HepG2 (cell line): Measurements from ENCODE around the gene FKBP1A. TPM values are rescaled to one million over a fixed set of nuclear protein-coding genes. Genes with fewer than 3 reads are reported as not detected.

Source experiments
- AHR ChIP-seq: IDR thresholded peaks from 2 replicates; pipeline ENCODE4 v1.6.1; 2018; ENCODE audit warnings: missing genetic modification reagents, missing compliant biosample characterization
- ARNT2 ChIP-seq: sonication (generic); formaldehyde crosslinking; IDR thresholded peaks from 2 replicates; pipeline ENCODE4 v1.8.0; 2022; ENCODE audit warnings: mild to moderate bottlenecking, low read depth, missing genetic modification reagents, moderate library complexity
- ATF2 ChIP-seq: sonication (generic); formaldehyde crosslinking; IDR thresholded peaks from 2 replicates; pipeline ENCODE4 v1.4.0; 2020; ENCODE audit warnings: missing genetic modification reagents
- ATF4 ChIP-seq, 2 experiments: fragments of 450-650 bp in 1 of 2; sonication (generic) in 1 of 2; formaldehyde crosslinking; IDR thresholded peaks; 2 replicates each; pipeline versions ENCODE4 v1.5.0 to v1.8.0; 2020 to 2022; ENCODE audit warnings: mild to moderate bottlenecking in 1 of 2, missing genetic modification reagents in 1 of 2
- DZIP1 ChIP-seq: sonication (generic); formaldehyde crosslinking; IDR thresholded peaks from 2 replicates; pipeline ENCODE4 v1.5.0; 2020; ENCODE audit warnings: mild to moderate bottlenecking, missing genetic modification reagents
- PAX8 ChIP-seq: sonication (generic); formaldehyde crosslinking; IDR thresholded peaks from 2 replicates; pipeline ENCODE4 v1.8.0; 2022; ENCODE audit warnings: mild to moderate bottlenecking, missing genetic modification reagents, borderline replicate concordance
- TCF7 ChIP-seq: sonication (generic); IDR thresholded peaks from 2 replicates; pipeline ENCODE4 v1.6.1; 2016; ENCODE audit warnings: antibody characterized with exemption, low read depth
- TGIF2 ChIP-seq: IDR thresholded peaks from 2 replicates; pipeline ENCODE4 v1.6.1; 2016; ENCODE audit warnings: control low read depth, missing compliant biosample characterization
- TOPORS ChIP-seq: sonication (generic); formaldehyde crosslinking; IDR thresholded peaks from 2 replicates; pipeline ENCODE4 v1.8.0; 2023; ENCODE audit warnings: mild to moderate bottlenecking, missing genetic modification reagents
- TP53 ChIP-seq: sonication (generic); formaldehyde crosslinking; conservative IDR thresholded peaks from 2 replicates; pipeline ENCODE4 v1.4.0; 2020; ENCODE audit warnings: missing genetic modification reagents
- ZFP36L1 ChIP-seq: sonication (generic); formaldehyde crosslinking; IDR thresholded peaks from 2 replicates; pipeline ENCODE4 v1.8.0; 2022; ENCODE audit warnings: mild to moderate bottlenecking, missing genetic modification reagents, moderate library complexity
- ZNF3 ChIP-seq: IDR thresholded peaks from 2 replicates; pipeline ENCODE4 v1.7.0; 2017; ENCODE audit warnings: inconsistent platforms
- ZNF33A ChIP-seq: sonication (generic); formaldehyde crosslinking; IDR thresholded peaks from 2 replicates; pipeline ENCODE4 v1.5.1; 2020; ENCODE audit warnings: missing genetic modification reagents, mild to moderate bottlenecking, moderate library complexity, borderline replicate concordance
- ZNF563 ChIP-seq: sonication (generic); formaldehyde crosslinking; IDR thresholded peaks from 2 replicates; pipeline ENCODE4 v1.8.0; 2022; ENCODE audit warnings: mild to moderate bottlenecking, moderate library complexity, missing genetic modification reagents
- ZNF644 ChIP-seq: IDR thresholded peaks from 2 replicates; pipeline ENCODE4 v1.6.1; 2016; ENCODE audit warnings: low read depth
- ZNF746 ChIP-seq: sonication (generic); formaldehyde crosslinking; IDR thresholded peaks from 2 replicates; pipeline ENCODE4 v1.8.0; 2022; ENCODE audit warnings: mild to moderate bottlenecking, missing genetic modification reagents
- ZNF784 ChIP-seq: sonication (generic); formaldehyde crosslinking; IDR thresholded peaks from 2 replicates; pipeline ENCODE4 v1.5.1; 2020; ENCODE audit warnings: missing genetic modification reagents, mild to moderate bottlenecking, borderline replicate concordance
- polyA plus RNA-seq, 8 experiments: library from polyadenylated mRNA; depleted of rRNA in 3 of 8; stranded (reverse) in 7 of 8; unstranded in 1 of 8; fragments of >200 nt; fragmentation: Illumina TruSeq in 4 of 8; extraction: Trizol in 4 of 8; gene quantifications; 2 replicates each; pipeline versions ENCODE4 v1.2.1 to v1.2.3, GENCODE V29; 2011 to 2016; ENCODE audit warnings: low read depth in 4 of 8, missing spikeins in 1 of 8, mixed read lengths in 1 of 8; ENCODE audit not compliant: insufficient read depth in 1 of 8
- total RNA-seq, 5 experiments: library from RNA; depleted of rRNA; stranded (reverse); fragments of >200 nt; fragmentation: Illumina TruSeq; extraction: Trizol; gene quantifications; 2 replicates each; pipeline ENCODE4 v1.2.3, GENCODE V29; 2016; ENCODE audit warnings: low read depth in 1 of 5

Gene FKBP1A
- total and polyA plus RNA-seq, 2 of the 13 experiments (the other 11 are each of a cell fraction or from before 2014, with no cell fraction given): 119 to 468 TPM

- TF ChIP-seq ZNF33A (CRISPR knock-in tag) (no peak), ZFP36L1 (0 out of 2 replicates have a peak, but pooled peaks have one; percentile 50), ATF2 (CRISPR knock-in tag) (no peak), ZNF3 (no peak), ZNF644 (CRISPR knock-in tag) (no peak), TOPORS (CRISPR knock-in tag) (0 out of 2 replicates have a peak, but pooled peaks have one; percentile 2), TGIF2 (no peak), ATF4 (CRISPR knock-in tag; IDR thresholded peaks at IDR 0.05) (0 out of 4 replicates have a peak, but pooled peaks of 1 of the 2 experiments have one; percentile 8), ZNF746 (peak; percentile 13; the same call in 1 of the 2 replicates), TCF7 (no peak), PAX8 (CRISPR knock-in tag) (no peak), ZNF784 (CRISPR knock-in tag) (no peak), ZNF563 (CRISPR knock-in tag) (no peak), DZIP1 (CRISPR knock-in tag) (no peak), TP53 (no peak), AHR (CRISPR knock-in tag) (no peak), ARNT2 (CRISPR knock-in tag) (no peak)
These were observed 68.2 kb downstream of the FKBP1A start (continued) for GRCh38 chr20:1324598-1325172.
